HepG2 (cell line): ENCODE measurements around the gene DPH1. TPM values are rescaled to one million over a fixed set of nuclear protein-coding genes. Genes with fewer than 3 reads are reported as not detected.

Experiments
- AFF4 ChIP-seq: sonication (generic); formaldehyde crosslinking; IDR thresholded peaks from 2 replicates; pipeline ENCODE4 v1.4.0; 2020; ENCODE audit warnings: missing genetic modification reagents
- KDM4B ChIP-seq: sonication (generic); formaldehyde crosslinking; IDR thresholded peaks from 2 replicates; pipeline ENCODE4 v1.4.0; 2020; ENCODE audit warnings: missing genetic modification reagents
- SOX13 ChIP-seq, 3 experiments: fragments of 450-650 bp in 1 of 3; sonication (generic) in 1 of 3; formaldehyde crosslinking in 1 of 3; IDR thresholded peaks in 2 of 3; conservative IDR thresholded peaks in 1 of 3; 2 replicates each; pipeline versions ENCODE4 v1.5.0 to v1.6.1; 2016 to 2020; ENCODE audit warnings: antibody characterized with exemption in 1 of 3, mild to moderate bottlenecking in 1 of 3, missing compliant biosample characterization in 1 of 3, missing genetic modification reagents in 1 of 3, moderate library complexity in 1 of 3
- SP1 ChIP-seq, 2 experiments: fragments of 450-650 bp in 1 of 2; sonication (generic) in 1 of 2; formaldehyde crosslinking in 1 of 2; IDR thresholded peaks; 2 replicates each; pipeline versions ENCODE4 v1.4.0 to v1.6.1; 2016 to 2020; ENCODE audit warnings: missing genetic modification reagents in 1 of 2
- TFDP2 ChIP-seq: sonication (generic); formaldehyde crosslinking; IDR thresholded peaks from 2 replicates; pipeline ENCODE4 v1.4.0; 2020; ENCODE audit warnings: missing genetic modification reagents
- U2AF1 ChIP-seq: fragments of 200-400 bp; formaldehyde crosslinking; optimal IDR thresholded peaks from 2 replicates; pipeline ENCODE3; 2017; ENCODE audit warnings: mild to moderate bottlenecking, low read depth, low read length
- ZFP62 ChIP-seq: sonication (generic); formaldehyde crosslinking; IDR thresholded peaks from 2 replicates; pipeline ENCODE4 v1.4.0; 2020; ENCODE audit warnings: missing genetic modification reagents
- ZKSCAN5 ChIP-seq: sonication (generic); formaldehyde crosslinking; IDR thresholded peaks from 2 replicates; pipeline ENCODE4 v1.5.1; 2020; ENCODE audit warnings: mild to moderate bottlenecking, missing genetic modification reagents
- ZNF282 ChIP-seq: fragments of 450-650 bp; IDR thresholded peaks from 2 replicates; pipeline ENCODE4 v1.6.1; 2018; ENCODE audit not compliant: partially characterized antibody
- ZNF512B ChIP-seq: sonication (generic); formaldehyde crosslinking; IDR thresholded peaks from 2 replicates; pipeline ENCODE4 v1.5.1; 2020; ENCODE audit warnings: missing genetic modification reagents, mild to moderate bottlenecking, borderline replicate concordance
- ZNF687 ChIP-seq: sonication (generic); formaldehyde crosslinking; IDR thresholded peaks from 2 replicates; pipeline ENCODE4 v1.5.1; 2020; ENCODE audit warnings: mild to moderate bottlenecking, missing genetic modification reagents, moderate library complexity
- ZNF766 ChIP-seq: sonication (generic); formaldehyde crosslinking; IDR thresholded peaks from 2 replicates; pipeline ENCODE4 v1.5.0; 2020; ENCODE audit warnings: missing genetic modification reagents, borderline replicate concordance
- ZNF790 ChIP-seq: sonication (generic); formaldehyde crosslinking; IDR thresholded peaks from 2 replicates; pipeline ENCODE4 v1.8.0; 2022; ENCODE audit warnings: missing genetic modification reagents, mild to moderate bottlenecking, borderline replicate concordance
- ZSCAN12 ChIP-seq: sonication (generic); formaldehyde crosslinking; IDR thresholded peaks from 2 replicates; pipeline ENCODE4 v1.9.0; 2021; ENCODE audit warnings: mild to moderate bottlenecking, missing genetic modification reagents
- polyA plus RNA-seq, 8 experiments: library from polyadenylated mRNA; depleted of rRNA in 3 of 8; stranded (reverse) in 7 of 8; unstranded in 1 of 8; fragments of >200 nt; fragmentation: Illumina TruSeq in 4 of 8; extraction: Trizol in 4 of 8; gene quantifications; 2 replicates each; pipeline versions ENCODE4 v1.2.1 to v1.2.3, GENCODE V29; 2011 to 2016; ENCODE audit warnings: low read depth in 4 of 8, missing spikeins in 1 of 8, mixed read lengths in 1 of 8; ENCODE audit not compliant: insufficient read depth in 1 of 8
- total RNA-seq, 5 experiments: library from RNA; depleted of rRNA; stranded (reverse); fragments of >200 nt; fragmentation: Illumina TruSeq; extraction: Trizol; gene quantifications; 2 replicates each; pipeline ENCODE4 v1.2.3, GENCODE V29; 2016; ENCODE audit warnings: low read depth in 1 of 5

Gene DPH1
- total and polyA plus RNA-seq, 2 of the 13 experiments (the other 11 are each of a cell fraction or from before 2014, with no cell fraction given), result 25.3 to 42.8 TPM

- TF ChIP-seq ZNF687 (0 out of 2 replicates have a peak, but pooled peaks have one; percentile 66), ZFP62 (CRISPR knock-in tag) (no peak), ZNF282 (no peak), KDM4B (CRISPR knock-in tag) (no peak), U2AF1 (no peak), AFF4 (no peak), TFDP2 (CRISPR knock-in tag) (no peak), ZSCAN12 (CRISPR knock-in tag) (no peak), ZNF512B (no peak), SOX13 (IDR thresholded peaks at IDR 0.05) (no peak), SOX13 (CRISPR knock-in tag; conservative IDR thresholded peaks at IDR 0.05 in 1 of 2, IDR thresholded peaks at IDR 0.05 in 1 of 2) (no peak), ZNF766 (CRISPR knock-in tag) (no peak), SP1 (IDR thresholded peaks at IDR 0.05) (no peak), SP1 (CRISPR knock-in tag; IDR thresholded peaks at IDR 0.05) (no peak), ZNF790 (CRISPR knock-in tag) (no peak), ZKSCAN5 (CRISPR knock-in tag) (no peak)
These were observed 25.6 kb downstream of the DPH1 start (continued) for GRCh38 chr17:2055292-2056205.
